Suprapubic skin (tissue), 4 donors: ENCODE results near the gene MARK3.

Experiments used
- CTCF ChIP-seq, 2 donors: fragments of 200-600 bp in 1 of 2; fragments of 450-650 bp in 1 of 2; sonication (generic) in 1 of 2; IDR thresholded peaks; one replicate each; pipeline ENCODE4 v1.5.1; 2016 to 2019; ENCODE audit warnings: antibody characterized with exemption in 2 of 2, mild to moderate bottlenecking in 1 of 2, moderate library complexity in 1 of 2
- EP300 ChIP-seq: sonication (generic); formaldehyde crosslinking; IDR thresholded peaks from one replicate; pipeline ENCODE4 v1.6.1; 2017; ENCODE audit warnings: antibody characterized with exemption
- POLR2AphosphoS5 ChIP-seq, 3 donors: sonication (generic); formaldehyde crosslinking; IDR thresholded peaks; one replicate each; pipeline ENCODE4 v1.6.1; 2017; ENCODE audit warnings: antibody characterized with exemption in 3 of 3

DNA sequence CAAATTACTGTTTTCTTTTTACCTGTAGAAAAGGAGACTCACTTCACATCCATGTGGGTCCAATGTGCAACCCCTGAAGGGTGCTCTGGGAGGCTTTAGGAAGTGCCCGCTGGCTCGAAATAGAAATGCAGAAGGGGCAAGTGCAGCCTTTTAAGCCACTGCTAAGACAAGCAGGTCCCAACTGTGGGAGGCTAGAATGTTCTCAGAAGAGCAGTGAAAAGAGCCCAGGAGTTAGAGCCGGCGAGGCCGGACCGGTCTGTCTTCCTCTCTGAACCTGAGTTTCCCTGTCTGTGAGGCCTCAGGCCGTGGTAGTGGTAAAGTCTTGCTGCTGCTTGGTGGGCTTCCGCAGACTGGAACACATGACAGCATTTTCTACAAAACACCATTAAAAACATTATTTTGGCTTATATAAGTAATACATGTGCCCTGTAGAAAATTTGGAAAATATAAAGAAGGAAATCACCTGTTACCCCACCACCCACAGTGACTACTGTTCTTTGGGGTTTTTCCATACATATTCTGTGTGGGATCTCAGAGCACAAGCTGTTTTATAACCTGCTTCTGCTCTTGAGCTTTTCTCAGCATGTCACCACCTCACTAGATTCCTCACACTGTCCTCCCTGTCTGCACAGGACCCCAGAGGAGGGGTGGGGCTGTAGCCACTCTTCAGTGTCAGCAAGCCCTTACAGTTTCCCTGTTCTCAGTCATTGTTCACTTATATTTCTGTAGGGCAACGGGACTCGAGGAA, 131.4 kb downstream of the MARK3 start:
- no peak for TF ChIP-seq CTCF (IDR thresholded peaks at IDR 0.05)
- TF ChIP-seq POLR2AphosphoS5 (IDR thresholded peaks at IDR 0.05), result no peak
- TF ChIP-seq EP300, result no peak
